ENCODE results near the gene TGFB3. TPM values are rescaled to one million over a fixed set of nuclear protein-coding genes. Genes with fewer than 3 reads are reported as not detected.

TGFB3 gene
- total and polyA plus RNA-seq, 2 of the 13 experiments (the other 11 are each of a cell fraction or from before 2014, with no cell fraction given) = 1.4 to 2.5 TPM

GRCh38 chr14:76024211-76024907 is 42.6 kb upstream of the TGFB3 start (continued):
- no peak for TF ChIP-seq XBP1 (CRISPR knock-in tag; IDR thresholded peaks at IDR 0.05)

GRCh38 chr14:76023757-76024156 is 42.0 kb upstream of the TGFB3 start:
- POLR2A ChIA-PET = no interaction called here
- CTCF ChIA-PET (ENCODE audit: low intra/inter-chr PET ratio, low total read pairs) = no interaction called here
- 0% methylated on average over 1 of the region's 1 CpG for WGBS (ENCODE audit: low lambda C conversion rate)
- DNase-seq (ENCODE audit: low spot score) = no peak
- Histone ChIP-seq H3K4me1 (ENCODE audit: insufficient read depth, low read length) (no peaks in the 10 kb centered on the region), H3K9me3 (ENCODE audit: low read length) (peaks cover 8% of the 10 kb centered on the region; the same call in 1 of the 2 replicates), H3K27ac (ENCODE audit: extremely low read length, insufficient read depth, low read length) (no peak overlapping the region), H2AFZ (ENCODE audit: low read length) (no peak overlapping the region), H3K4me3 (replicated peaks in 1 of 3; ENCODE audit: insufficient read depth in 1 of 3, low read depth in 2 of 3, low read length in 3 of 3) (no peak overlapping the region), H4K20me1 (ENCODE audit: insufficient read depth, low read length) (no peaks in the 10 kb centered on the region), H3K9ac (ENCODE audit: insufficient read depth, low read depth, low read length) (no peak overlapping the region), H3K27me3 (ENCODE audit: control insufficient read depth in 1 of 2, insufficient read depth in 2 of 2, low read length in 2 of 2) (no peaks in the 10 kb centered on the region), H3K36me3 (replicated peaks in 1 of 2; ENCODE audit: control insufficient read depth in 1 of 2, insufficient read depth in 2 of 2, low read length in 2 of 2) (no peaks in the 10 kb centered on the region), H3K79me2 (ENCODE audit: insufficient read depth, low read length) (no peaks in the 10 kb centered on the region), H3K4me2 (ENCODE audit: low read depth, low read length) (no peak overlapping the region)
- no peak for FAIRE-seq
- ATAC-seq = no peak
- BruUV-seq (replicated peaks) = no TSS peak
- intact Hi-C loops (cut with micrococcal nuclease; ENCODE audit: unreplicated experiment) (no loop called here), in situ Hi-C loops (cut with HindIII; ENCODE audit: extremely low pct_ligation_motif_present, low pct_unique_long_range_greater_than_20kb) (no loop called here)
- TF ChIP-seq HOXA5 (CRISPR knock-in tag; IDR thresholded peaks at IDR 0.05) (no peak), ZNF713 (CRISPR knock-in tag; IDR thresholded peaks at IDR 0.05) (no peak), HNF1A (IDR thresholded peaks at IDR 0.05; ENCODE audit: low read depth) (no peak), HNF1A (CRISPR knock-in tag; IDR thresholded peaks at IDR 0.05; ENCODE audit: borderline replicate concordance) (no peak), ZNF616 (CRISPR knock-in tag; IDR thresholded peaks at IDR 0.05; ENCODE audit: low read depth) (no peak), RORA (CRISPR knock-in tag; IDR thresholded peaks at IDR 0.05) (no peak), ZNF24 (IDR thresholded peaks at IDR 0.05) (no peak), CAMTA2 (CRISPR knock-in tag; IDR thresholded peaks at IDR 0.05; ENCODE audit: borderline replicate concordance) (no peak), ZNF225 (CRISPR knock-in tag; IDR thresholded peaks at IDR 0.05) (no peak), SMARCE1 (IDR thresholded peaks at IDR 0.05; ENCODE audit: borderline replicate concordance) (no peak), REL (CRISPR knock-in tag; conservative IDR thresholded peaks at IDR 0.05) (no peak), ARID4A (CRISPR knock-in tag; IDR thresholded peaks at IDR 0.05; ENCODE audit: borderline replicate concordance) (no peak), ERF (CRISPR knock-in tag; IDR thresholded peaks at IDR 0.05) (no peak), PITX1 (CRISPR knock-in tag; IDR thresholded peaks at IDR 0.05) (no peak), ZNF432 (CRISPR knock-in tag; IDR thresholded peaks at IDR 0.05; ENCODE audit: borderline replicate concordance) (no peak), SP2 (CRISPR knock-in tag; IDR thresholded peaks at IDR 0.05) (no peak)
